ENCODE measurements around the gene ADCY10.

ADCY10 gene

DNA sequence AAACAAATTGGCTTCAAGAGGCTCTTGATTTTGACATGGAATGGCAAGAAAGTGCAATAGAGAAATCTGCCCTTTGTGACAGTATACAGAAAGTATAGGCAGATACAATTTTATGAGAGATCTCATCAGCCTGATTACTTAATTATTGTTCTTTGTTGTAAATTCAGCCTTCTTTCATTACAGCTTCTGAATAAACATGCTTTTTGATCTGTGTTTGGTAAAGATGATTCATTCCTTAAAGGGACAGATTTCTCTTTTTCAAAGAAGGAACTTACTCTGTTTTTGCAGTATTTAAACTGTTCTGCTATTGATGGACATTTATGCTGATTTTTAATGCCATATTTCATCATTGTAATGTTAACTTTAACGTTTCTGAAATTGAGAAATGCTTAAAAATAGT, 36.6 kb upstream of the ADCY10 start (continued):
- TF ChIP-seq BACH2 (CRISPR knock-in tag; IDR thresholded peaks at IDR 0.05; ENCODE audit: borderline replicate concordance) (no peak), ZNF70 (CRISPR knock-in tag; IDR thresholded peaks at IDR 0.05) (no peak), ZFP3 (CRISPR knock-in tag; IDR thresholded peaks at IDR 0.05) (no peak)

DNA sequence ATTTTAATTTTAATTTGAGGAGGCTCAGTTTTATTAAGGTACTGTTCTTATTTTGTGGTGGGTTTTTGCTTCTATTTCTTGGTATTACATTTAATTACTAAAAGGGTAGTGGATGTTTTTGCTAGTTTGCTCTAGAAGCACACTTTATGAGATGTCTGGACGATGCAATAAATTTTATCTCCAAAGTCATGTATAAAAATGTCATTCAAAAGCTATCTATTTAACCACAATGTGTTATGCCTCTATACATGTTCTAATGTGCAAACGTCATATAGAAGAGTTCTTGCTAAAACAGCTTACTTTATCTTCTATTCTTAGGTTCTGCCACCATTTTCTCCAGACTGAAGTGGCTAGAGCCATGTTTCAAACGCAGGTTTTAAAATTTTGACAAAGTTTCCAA, 35.9 kb upstream of the ADCY10 start:
- no peak for ATAC-seq
- TF ChIP-seq ZFP3 (CRISPR knock-in tag; IDR thresholded peaks at IDR 0.05), result no peak
- no peak for TF ChIP-seq ZC3H10 (CRISPR knock-in tag; IDR thresholded peaks at IDR 0.05)
- TF ChIP-seq ISL1 (CRISPR knock-in tag; IDR thresholded peaks at IDR 0.05), result no peak
- TF ChIP-seq CSDC2 (CRISPR knock-in tag; IDR thresholded peaks at IDR 0.05), result no peak
- TF ChIP-seq ARNTL (CRISPR knock-in tag; IDR thresholded peaks at IDR 0.05; ENCODE audit: borderline replicate concordance, low read depth), result no peak
- TF ChIP-seq, protein P1, sequence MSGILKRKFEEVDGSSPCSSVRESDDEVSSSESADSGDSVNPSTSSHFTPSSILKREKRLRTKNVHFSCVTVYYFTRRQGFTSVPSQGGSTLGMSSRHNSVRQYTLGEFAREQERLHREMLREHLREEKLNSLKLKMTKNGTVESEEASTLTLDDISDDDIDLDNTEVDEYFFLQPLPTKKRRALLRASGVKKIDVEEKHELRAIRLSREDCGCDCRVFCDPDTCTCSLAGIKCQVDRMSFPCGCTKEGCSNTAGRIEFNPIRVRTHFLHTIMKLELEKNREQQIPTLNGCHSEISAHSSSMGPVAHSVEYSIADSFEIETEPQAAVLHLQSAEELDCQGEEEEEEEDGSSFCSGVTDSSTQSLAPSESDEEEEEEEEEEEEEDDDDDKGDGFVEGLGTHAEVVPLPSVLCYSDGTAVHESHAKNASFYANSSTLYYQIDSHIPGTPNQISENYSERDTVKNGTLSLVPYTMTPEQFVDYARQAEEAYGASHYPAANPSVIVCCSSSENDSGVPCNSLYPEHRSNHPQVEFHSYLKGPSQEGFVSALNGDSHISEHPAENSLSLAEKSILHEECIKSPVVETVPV (CRISPR knock-in tag; IDR thresholded peaks at IDR 0.05), result no peak
- no peak for TF ChIP-seq OSR1 (CRISPR knock-in tag; IDR thresholded peaks at IDR 0.05)
- no peak for TF ChIP-seq BACH2 (CRISPR knock-in tag; IDR thresholded peaks at IDR 0.05; ENCODE audit: borderline replicate concordance)
- TF ChIP-seq TCF4 (CRISPR knock-in tag; IDR thresholded peaks at IDR 0.05; ENCODE audit: borderline replicate concordance), result no peak
- no peak for TF ChIP-seq ZFP30 (CRISPR knock-in tag; IDR thresholded peaks at IDR 0.05)
- no peak for TF ChIP-seq SNAI2 (CRISPR knock-in tag; IDR thresholded peaks at IDR 0.05)
- no peak for TF ChIP-seq ESRRG (CRISPR knock-in tag; IDR thresholded peaks at IDR 0.05)
- TF ChIP-seq, protein P2, sequence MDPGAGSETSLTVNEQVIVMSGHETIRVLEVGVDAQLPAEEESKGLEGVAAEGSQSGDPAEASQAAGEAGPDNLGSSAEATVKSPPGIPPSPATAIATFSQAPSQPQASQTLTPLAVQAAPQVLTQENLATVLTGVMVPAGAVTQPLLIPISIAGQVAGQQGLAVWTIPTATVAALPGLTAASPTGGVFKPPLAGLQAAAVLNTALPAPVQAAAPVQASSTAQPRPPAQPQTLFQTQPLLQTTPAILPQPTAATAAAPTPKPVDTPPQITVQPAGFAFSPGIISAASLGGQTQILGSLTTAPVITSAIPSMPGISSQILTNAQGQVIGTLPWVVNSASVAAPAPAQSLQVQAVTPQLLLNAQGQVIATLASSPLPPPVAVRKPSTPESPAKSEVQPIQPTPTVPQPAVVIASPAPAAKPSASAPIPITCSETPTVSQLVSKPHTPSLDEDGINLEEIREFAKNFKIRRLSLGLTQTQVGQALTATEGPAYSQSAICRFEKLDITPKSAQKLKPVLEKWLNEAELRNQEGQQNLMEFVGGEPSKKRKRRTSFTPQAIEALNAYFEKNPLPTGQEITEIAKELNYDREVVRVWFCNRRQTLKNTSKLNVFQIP (CRISPR knock-in tag; IDR thresholded peaks at IDR 0.05; ENCODE audit: borderline replicate concordance, low read depth), result no peak
- TF ChIP-seq ZNF70 (CRISPR knock-in tag; IDR thresholded peaks at IDR 0.05), result no peak
- TF ChIP-seq ZNF565 (CRISPR knock-in tag; conservative IDR thresholded peaks at IDR 0.05; ENCODE audit: low read depth), result no peak
- TF ChIP-seq, protein P3, sequence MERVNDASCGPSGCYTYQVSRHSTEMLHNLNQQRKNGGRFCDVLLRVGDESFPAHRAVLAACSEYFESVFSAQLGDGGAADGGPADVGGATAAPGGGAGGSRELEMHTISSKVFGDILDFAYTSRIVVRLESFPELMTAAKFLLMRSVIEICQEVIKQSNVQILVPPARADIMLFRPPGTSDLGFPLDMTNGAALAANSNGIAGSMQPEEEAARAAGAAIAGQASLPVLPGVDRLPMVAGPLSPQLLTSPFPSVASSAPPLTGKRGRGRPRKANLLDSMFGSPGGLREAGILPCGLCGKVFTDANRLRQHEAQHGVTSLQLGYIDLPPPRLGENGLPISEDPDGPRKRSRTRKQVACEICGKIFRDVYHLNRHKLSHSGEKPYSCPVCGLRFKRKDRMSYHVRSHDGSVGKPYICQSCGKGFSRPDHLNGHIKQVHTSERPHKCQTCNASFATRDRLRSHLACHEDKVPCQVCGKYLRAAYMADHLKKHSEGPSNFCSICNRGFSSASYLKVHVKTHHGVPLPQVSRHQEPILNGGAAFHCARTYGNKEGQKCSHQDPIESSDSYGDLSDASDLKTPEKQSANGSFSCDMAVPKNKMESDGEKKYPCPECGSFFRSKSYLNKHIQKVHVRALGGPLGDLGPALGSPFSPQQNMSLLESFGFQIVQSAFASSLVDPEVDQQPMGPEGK (CRISPR knock-in tag; IDR thresholded peaks at IDR 0.05; ENCODE audit: borderline replicate concordance), result no peak

DNA sequence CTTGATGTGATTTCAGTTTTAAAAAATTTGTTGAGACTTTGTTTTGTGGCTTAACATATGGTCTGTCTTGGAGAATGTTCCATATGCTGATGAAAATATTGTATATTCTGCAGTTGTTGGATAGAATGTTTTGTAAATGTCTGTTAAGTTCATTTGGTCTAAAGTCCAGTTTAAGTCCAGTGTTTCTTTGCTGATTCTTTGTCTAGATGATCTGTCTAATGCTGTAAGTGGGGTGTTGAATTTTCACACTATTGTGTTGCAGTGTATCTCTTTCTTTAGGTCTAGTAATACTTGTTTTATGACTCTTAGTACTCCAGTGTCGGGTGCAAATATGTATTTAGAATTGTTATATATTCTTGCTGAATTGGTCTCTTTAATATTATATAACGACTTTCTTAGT, 33.8 kb upstream of the ADCY10 start:
- no peak for ATAC-seq
- TF ChIP-seq ZNF565 (CRISPR knock-in tag; conservative IDR thresholded peaks at IDR 0.05; ENCODE audit: low read depth), result no peak
- TF ChIP-seq ZNF70 (CRISPR knock-in tag; IDR thresholded peaks at IDR 0.05), result no peak
- no peak for TF ChIP-seq BACH2 (CRISPR knock-in tag; IDR thresholded peaks at IDR 0.05; ENCODE audit: borderline replicate concordance)
- TF ChIP-seq, protein P2 (CRISPR knock-in tag; IDR thresholded peaks at IDR 0.05; ENCODE audit: borderline replicate concordance, low read depth), result no peak
- TF ChIP-seq GLIS3 (CRISPR knock-in tag; IDR thresholded peaks at IDR 0.05), result no peak
- no peak for TF ChIP-seq TOX (CRISPR knock-in tag; IDR thresholded peaks at IDR 0.05; ENCODE audit: borderline replicate concordance)
- no peak for TF ChIP-seq PPARA (CRISPR knock-in tag; IDR thresholded peaks at IDR 0.05; ENCODE audit: borderline replicate concordance)
- TF ChIP-seq, protein P4, sequence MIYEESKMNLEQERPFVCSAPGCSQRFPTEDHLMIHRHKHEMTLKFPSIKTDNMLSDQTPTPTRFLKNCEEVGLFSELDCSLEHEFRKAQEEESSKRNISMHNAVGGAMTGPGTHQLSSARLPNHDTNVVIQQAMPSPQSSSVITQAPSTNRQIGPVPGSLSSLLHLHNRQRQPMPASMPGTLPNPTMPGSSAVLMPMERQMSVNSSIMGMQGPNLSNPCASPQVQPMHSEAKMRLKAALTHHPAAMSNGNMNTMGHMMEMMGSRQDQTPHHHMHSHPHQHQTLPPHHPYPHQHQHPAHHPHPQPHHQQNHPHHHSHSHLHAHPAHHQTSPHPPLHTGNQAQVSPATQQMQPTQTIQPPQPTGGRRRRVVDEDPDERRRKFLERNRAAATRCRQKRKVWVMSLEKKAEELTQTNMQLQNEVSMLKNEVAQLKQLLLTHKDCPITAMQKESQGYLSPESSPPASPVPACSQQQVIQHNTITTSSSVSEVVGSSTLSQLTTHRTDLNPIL (CRISPR knock-in tag; IDR thresholded peaks at IDR 0.05; ENCODE audit: low read depth), result no peak
- TF ChIP-seq ZFP3 (CRISPR knock-in tag; IDR thresholded peaks at IDR 0.05), result no peak
- TF ChIP-seq ESRRG (CRISPR knock-in tag; IDR thresholded peaks at IDR 0.05), result no peak
- TF ChIP-seq RARB (CRISPR knock-in tag; IDR thresholded peaks at IDR 0.05), result no peak
- no peak for TF ChIP-seq ZC3H10 (CRISPR knock-in tag; IDR thresholded peaks at IDR 0.05)

DNA sequence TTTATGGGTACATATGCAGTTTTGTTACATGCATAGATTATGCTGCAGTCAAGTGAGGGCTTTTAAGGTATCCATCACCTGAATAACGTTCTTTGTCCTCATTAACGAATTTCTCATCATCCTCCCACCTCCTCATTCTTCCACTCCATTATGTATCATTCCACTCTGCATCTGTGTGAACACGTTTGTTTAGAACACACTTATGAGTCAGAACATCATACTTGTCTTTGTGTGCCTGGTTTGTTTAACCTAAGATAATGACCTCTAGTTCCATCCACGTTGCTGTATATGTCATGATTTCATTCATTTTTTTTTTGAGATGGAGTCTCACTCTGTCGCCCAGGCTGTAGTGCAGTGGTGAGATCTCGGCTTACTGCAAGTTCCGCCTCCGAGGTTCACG, 29.6 kb upstream of the ADCY10 start:
- ATAC-seq, result no peak
- TF ChIP-seq, protein P1 (CRISPR knock-in tag; IDR thresholded peaks at IDR 0.05), result no peak
- TF ChIP-seq ZFP3 (CRISPR knock-in tag; IDR thresholded peaks at IDR 0.05) (no peak), ZFP30 (CRISPR knock-in tag; IDR thresholded peaks at IDR 0.05) (no peak), TCF4 (CRISPR knock-in tag; IDR thresholded peaks at IDR 0.05; ENCODE audit: borderline replicate concordance) (no peak), CSDC2 (CRISPR knock-in tag; IDR thresholded peaks at IDR 0.05) (no peak), SNAI2 (CRISPR knock-in tag; IDR thresholded peaks at IDR 0.05) (no peak), GLIS3 (CRISPR knock-in tag; IDR thresholded peaks at IDR 0.05) (no peak)
- TF ChIP-seq, protein P2 (CRISPR knock-in tag; IDR thresholded peaks at IDR 0.05; ENCODE audit: borderline replicate concordance, low read depth), result no peak
- TF ChIP-seq, protein P4 (CRISPR knock-in tag; IDR thresholded peaks at IDR 0.05; ENCODE audit: low read depth), result no peak

Data from SK-N-SH treated with all-trans-retinoic acid at 6 μM for 48 hours (cell line).